ENCODE data around the gene TLE5.

TLE5 gene

GRCh38 chr19:3105641-3106508 lies 43.6 kb upstream of the TLE5 start:
- no peak for DNase-seq (ENCODE audit: low read depth in 1 of 2, low spot score in 1 of 2)
- TF ChIP-seq, protein P1, sequence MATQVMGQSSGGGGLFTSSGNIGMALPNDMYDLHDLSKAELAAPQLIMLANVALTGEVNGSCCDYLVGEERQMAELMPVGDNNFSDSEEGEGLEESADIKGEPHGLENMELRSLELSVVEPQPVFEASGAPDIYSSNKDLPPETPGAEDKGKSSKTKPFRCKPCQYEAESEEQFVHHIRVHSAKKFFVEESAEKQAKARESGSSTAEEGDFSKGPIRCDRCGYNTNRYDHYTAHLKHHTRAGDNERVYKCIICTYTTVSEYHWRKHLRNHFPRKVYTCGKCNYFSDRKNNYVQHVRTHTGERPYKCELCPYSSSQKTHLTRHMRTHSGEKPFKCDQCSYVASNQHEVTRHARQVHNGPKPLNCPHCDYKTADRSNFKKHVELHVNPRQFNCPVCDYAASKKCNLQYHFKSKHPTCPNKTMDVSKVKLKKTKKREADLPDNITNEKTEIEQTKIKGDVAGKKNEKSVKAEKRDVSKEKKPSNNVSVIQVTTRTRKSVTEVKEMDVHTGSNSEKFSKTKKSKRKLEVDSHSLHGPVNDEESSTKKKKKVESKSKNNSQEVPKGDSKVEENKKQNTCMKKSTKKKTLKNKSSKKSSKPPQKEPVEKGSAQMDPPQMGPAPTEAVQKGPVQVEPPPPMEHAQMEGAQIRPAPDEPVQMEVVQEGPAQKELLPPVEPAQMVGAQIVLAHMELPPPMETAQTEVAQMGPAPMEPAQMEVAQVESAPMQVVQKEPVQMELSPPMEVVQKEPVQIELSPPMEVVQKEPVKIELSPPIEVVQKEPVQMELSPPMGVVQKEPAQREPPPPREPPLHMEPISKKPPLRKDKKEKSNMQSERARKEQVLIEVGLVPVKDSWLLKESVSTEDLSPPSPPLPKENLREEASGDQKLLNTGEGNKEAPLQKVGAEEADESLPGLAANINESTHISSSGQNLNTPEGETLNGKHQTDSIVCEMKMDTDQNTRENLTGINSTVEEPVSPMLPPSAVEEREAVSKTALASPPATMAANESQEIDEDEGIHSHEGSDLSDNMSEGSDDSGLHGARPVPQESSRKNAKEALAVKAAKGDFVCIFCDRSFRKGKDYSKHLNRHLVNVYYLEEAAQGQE (IDR thresholded peaks at IDR 0.05; ENCODE audit: insufficient replicate concordance, low read depth) = no peak
- TF ChIP-seq, protein P2, sequence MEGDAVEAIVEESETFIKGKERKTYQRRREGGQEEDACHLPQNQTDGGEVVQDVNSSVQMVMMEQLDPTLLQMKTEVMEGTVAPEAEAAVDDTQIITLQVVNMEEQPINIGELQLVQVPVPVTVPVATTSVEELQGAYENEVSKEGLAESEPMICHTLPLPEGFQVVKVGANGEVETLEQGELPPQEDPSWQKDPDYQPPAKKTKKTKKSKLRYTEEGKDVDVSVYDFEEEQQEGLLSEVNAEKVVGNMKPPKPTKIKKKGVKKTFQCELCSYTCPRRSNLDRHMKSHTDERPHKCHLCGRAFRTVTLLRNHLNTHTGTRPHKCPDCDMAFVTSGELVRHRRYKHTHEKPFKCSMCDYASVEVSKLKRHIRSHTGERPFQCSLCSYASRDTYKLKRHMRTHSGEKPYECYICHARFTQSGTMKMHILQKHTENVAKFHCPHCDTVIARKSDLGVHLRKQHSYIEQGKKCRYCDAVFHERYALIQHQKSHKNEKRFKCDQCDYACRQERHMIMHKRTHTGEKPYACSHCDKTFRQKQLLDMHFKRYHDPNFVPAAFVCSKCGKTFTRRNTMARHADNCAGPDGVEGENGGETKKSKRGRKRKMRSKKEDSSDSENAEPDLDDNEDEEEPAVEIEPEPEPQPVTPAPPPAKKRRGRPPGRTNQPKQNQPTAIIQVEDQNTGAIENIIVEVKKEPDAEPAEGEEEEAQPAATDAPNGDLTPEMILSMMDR (IDR thresholded peaks at IDR 0.05; ENCODE audit: insufficient read depth, low read length) = no peak
- TF ChIP-seq GABPA (IDR thresholded peaks at IDR 0.05; ENCODE audit: low read depth) = no peak
- no peak for TF ChIP-seq SPI1 (IDR thresholded peaks at IDR 0.05; ENCODE audit: borderline replicate concordance, low read depth)
- no peak for TF ChIP-seq POLR2AphosphoS5 (IDR thresholded peaks at IDR 0.05; ENCODE audit: low read depth)
- Histone ChIP-seq H3K27ac (replicated peaks) (no peak overlapping the region), H3K27me3 (ENCODE audit: insufficient read depth, poor library complexity, severe bottlenecking) (peaks cover 3% of the 10 kb centered on the region), H3K4me3 (replicated peaks; ENCODE audit: insufficient read depth, low read length) (no peak overlapping the region)

GRCh38 chr19:3104708-3104983 lies 42.4 kb upstream of the TLE5 start:
- H3K27me3 ChIP-seq (ENCODE audit: insufficient read depth, poor library complexity, severe bottlenecking) = peaks cover 6% of the 10 kb centered on the region
- DNase-seq (ENCODE audit: low read depth in 1 of 2, low spot score in 1 of 2) = no peak
- no peak for TF ChIP-seq GABPA (IDR thresholded peaks at IDR 0.05; ENCODE audit: low read depth)
- TF ChIP-seq SPI1 (IDR thresholded peaks at IDR 0.05; ENCODE audit: borderline replicate concordance, low read depth) = no peak
- H3K4me3 ChIP-seq (replicated peaks; ENCODE audit: insufficient read depth, low read length) = no peak overlapping the region
- H3K27ac ChIP-seq (replicated peaks) = no peak overlapping the region

DNA sequence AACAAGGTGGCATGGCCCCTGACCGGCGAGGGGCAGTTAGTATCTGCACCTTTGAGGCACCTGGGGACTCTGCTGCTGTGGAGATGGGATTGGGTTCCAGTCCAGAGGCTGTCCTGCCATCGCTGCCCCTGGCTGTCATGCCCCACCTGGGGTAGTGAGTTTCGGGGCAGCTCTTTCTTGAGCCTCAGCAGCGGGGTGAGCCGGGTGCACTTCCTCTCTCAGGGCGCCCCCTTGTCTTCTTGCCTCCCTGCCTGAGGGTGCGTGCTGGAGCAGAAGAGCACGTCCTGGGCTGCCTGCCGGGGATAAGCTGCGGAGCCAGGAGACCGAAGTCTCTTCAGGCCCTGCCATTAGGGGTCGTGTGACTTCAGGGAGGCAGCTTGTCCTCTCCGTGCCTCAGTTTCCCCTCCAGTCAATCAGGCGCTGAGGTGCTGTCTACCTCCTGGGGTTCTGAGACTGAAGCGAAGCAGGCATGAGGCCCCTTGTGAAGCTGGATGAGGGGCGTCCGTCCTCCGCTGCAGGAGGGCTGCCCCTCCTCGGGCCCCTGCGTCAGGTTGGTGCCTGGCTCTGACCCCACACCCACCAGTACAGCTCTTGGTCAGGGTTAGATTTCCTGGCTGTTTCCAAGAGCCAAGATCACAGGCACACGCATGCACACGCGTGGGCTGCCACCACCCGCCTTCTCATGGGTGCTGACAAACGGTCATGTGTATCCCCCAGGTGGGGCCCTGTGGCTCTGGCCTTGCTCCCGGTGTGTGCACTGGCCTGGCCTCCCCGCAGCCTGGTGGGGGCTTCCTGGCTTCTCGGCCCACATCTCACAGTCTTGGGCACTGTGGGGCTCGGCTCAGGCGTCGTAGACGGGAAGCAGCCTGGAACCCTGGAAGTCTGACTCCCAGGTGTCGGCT lies 40.2 kb upstream of the TLE5 start:
- no peak for DNase-seq (ENCODE audit: low read depth in 1 of 2, low spot score in 1 of 2)
- no peak overlapping the region for H3K27ac ChIP-seq (replicated peaks)
- H3K4me3 ChIP-seq (replicated peaks; ENCODE audit: insufficient read depth, low read length) = no peak overlapping the region

More for the DNA sequence above, 40.2 kb upstream of the TLE5 start:
- no peak for TF ChIP-seq GABPA (IDR thresholded peaks at IDR 0.05; ENCODE audit: low read depth)
- TF ChIP-seq, protein P2 (IDR thresholded peaks at IDR 0.05; ENCODE audit: insufficient read depth, low read length) = no peak
- TF ChIP-seq SPI1 (IDR thresholded peaks at IDR 0.05; ENCODE audit: borderline replicate concordance, low read depth) = no peak
- TF ChIP-seq, protein P1 (IDR thresholded peaks at IDR 0.05; ENCODE audit: insufficient replicate concordance, low read depth) = no peak
- no peak for TF ChIP-seq POLR2AphosphoS5 (IDR thresholded peaks at IDR 0.05; ENCODE audit: low read depth)
- H3K27me3 ChIP-seq (ENCODE audit: insufficient read depth, poor library complexity, severe bottlenecking) = peaks cover 19% of the 10 kb centered on the region
